Fibroblast of peridontal ligament (primary cell): Measurements from ENCODE around the gene RNU6-1.

Source experiments
- DNase-seq: peaks from one replicate; pipeline ENCODE4 v3.0.0-alpha.2; 2010; ENCODE audit errors: extremely low read depth

Gene RNU6-1

DNA sequence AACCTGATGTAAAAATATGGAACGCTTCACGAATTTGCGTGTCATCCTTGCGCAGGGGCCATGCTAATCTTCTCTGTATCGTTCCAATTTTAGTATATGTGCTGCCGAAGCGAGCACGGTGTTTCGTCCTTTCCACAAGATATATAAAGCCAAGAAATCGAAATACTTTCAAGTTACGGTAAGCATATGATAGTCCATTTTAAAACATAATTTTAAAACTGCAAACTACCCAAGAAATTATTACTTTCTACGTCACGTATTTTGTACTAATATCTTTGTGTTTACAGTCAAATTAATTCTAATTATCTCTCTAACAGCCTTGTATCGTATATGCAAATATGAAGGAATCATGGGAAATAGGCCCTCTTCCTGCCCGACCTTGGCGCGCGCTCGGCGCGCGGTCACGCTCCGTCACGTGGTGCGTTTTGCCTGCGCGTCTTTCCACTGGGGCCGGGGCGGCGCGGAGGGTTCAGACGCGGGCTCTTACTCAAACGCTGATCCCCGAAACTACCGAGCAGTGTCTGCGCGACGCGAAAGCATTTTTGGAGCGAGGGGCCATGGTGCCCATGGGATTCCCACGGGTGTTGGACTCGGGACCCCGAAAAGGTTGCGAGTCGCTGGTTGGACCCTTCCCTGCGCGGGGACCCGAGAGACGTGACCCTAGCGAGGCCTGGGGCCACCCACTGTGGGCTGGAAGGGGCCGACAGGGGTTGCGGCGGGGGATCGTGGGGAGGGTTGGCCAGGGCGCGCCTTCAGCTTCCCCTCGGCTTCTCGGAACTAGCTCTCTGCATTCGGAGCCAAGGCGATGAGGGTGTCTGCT, at the start of gene RNU6-1:
TSS of gene RNU6-1 (minus strand) at position 117 of the 820 bp plus-strand sequence.
- DNase-seq: peak; percentile 93

DNA sequence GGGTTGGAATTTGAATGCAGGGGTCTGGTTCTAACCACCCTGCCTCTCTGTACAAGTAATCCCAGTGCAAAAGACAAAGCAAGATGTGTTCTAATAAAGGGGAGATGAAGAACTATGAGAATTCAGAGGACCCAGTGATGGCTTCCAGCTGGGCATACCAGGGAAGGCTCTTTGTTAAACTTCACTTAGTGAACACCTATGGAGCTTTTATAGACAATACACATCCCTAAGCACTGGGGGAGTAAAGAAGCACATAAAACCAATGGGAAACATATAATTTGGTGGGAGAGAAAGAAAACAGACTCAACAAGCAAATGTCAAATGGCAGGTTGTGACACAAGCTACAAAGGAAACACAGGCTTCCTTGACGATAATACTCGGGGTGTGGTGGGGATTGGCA, 47.9 kb upstream of the RNU6-1 start:
- DNase-seq: no peak

DNA sequence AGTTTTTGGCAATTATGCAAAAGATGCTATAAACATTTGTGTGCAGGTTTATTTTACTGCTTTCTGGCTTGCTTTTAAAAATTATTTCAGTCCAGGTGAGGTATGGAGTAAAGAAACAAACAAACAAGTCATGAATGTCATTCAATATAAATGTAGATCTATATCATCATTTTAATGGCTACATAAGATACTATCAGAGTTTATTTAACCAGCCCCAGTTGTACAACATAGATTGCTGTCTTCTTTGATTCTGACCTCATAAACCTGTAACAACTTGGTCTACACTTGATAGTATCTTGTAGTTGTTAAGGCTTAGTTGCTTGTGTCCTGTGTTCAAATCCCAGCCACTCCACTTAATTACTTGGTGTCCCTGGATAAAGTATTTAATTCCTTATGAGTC, 46.0 kb upstream of the RNU6-1 start:
- DNase-seq: no peak

DNA sequence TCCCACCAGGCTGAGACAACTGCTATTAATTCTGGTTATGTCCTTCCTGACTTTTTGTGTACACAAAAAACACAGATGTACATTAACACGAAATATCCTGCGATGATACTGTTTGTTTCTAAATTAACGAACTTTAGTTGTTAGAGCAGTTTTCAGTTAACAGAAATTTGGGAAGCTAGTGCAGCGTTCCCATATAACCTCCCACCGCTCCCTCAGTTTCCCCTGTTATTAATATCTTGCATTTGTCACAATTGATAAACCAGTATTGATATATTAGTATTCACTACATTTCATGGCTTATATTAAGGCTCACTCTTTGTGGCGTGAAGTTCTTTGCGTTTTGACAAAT, 45.3 kb upstream of the RNU6-1 start:
- no peak for DNase-seq

DNA sequence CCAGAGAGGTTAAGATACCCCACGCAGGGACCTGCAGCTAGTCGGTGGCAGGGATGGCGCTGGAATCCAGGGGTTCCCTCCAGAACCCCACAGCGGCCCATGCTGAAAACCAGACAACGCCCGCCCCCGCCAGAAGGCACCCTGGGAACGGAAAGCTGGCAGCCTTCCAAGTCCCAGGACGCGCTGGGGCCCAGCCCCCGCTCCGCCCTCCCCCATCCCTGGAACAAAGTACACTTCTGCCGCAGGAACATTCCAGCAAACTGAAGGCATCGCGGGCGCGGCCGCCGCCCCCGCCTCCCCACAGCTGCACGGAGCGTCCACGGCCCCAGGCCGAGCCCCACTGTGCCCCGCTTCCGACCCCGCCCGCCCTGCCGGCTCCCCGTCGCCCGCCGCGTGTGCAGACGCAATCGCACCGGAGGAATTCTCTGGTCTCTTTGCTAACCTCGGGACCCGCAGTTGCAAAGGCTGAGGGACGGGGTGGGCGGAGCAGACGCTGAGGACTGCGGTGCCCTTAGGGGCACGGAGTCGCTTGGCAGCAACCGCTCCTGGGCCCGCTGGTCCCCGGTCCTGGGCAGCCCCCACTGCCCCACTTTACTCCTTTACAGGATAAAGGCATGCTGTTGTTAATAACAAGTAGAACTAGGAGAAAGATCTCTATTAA, 44.8 kb upstream of the RNU6-1 start:
- DNase-seq: peak; percentile 20

DNA sequence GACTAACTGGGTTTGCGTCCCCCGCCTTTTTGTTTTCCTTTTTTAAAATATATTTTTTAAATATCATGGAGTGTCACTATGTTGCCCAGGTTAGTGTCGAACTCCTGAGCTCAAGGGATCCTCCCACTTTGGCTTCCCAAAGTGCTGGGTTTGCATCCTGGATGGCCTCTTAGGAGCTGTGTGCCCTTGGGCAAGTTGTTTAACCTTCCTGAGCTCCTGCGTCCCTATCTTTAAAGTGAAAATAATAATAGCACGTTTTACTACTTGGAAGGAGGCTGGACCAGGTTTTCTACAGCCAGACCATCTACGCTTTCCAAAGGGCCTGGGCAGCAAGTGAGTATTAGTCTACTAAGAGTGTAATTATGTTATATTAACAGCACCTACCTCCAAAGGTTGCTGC, 44.2 kb upstream of the RNU6-1 start:
- no peak for DNase-seq

DNA sequence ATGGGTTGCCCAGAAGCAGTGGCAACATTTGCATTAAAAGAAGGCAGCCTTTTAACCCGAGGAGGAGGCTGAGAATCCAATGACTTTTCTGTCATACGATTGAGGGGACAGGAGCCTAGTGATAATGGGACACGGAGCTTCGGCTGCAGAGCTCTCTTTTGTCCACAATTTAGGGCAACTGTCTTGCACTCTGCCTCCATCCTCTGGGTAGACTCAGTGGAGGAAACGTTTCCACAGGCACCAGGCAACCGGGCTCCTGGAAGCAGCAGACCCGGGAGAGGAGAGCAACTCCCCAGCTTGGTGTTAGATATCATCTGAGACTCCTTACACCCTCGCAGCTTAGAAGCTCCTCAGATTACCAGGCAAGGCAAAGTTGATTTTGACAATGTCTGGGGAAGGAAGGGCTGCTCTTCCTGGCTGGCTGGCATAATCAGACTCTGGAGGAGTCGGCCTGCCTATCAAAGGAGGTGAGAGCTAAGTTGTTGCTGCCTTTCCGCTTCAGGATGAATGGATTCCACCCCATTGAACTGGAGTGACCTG, 43.5 kb upstream of the RNU6-1 start:
- DNase-seq: no peak

DNA sequence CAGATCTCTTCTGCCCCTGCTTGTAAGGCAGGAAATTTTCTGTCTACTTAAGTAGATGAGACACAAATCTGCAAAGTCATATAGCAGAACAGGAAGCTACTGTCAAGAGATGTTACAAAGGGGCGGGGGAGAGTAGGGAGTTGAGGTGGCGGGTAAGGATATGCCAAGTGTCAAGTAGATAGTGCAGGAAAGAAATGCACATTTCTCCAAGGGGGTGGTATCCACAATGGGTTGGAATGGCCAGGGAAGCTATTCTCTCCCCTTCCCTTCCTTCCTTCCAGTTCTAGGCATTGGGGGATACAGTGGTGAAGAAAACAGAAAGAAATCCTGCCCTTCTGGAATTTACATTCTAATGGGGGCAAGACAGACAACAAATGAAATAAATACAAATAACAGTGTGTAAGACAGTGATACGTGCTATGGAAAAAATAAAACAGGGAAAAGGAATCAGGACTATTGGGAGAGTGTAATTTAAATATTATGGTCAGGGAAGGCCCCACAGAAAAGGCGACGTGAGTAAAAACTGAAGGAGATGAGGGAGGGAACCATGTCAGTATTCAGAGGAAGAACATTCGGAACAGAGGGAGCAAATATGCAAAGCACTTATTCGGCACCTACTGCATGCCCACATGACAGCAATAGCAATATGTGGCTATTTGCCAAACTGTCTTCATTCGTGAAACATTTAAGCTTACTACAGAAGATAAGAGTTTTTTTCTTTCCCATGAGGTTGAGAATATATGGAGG, 42.8 kb upstream of the RNU6-1 start:
- no peak for DNase-seq

DNA sequence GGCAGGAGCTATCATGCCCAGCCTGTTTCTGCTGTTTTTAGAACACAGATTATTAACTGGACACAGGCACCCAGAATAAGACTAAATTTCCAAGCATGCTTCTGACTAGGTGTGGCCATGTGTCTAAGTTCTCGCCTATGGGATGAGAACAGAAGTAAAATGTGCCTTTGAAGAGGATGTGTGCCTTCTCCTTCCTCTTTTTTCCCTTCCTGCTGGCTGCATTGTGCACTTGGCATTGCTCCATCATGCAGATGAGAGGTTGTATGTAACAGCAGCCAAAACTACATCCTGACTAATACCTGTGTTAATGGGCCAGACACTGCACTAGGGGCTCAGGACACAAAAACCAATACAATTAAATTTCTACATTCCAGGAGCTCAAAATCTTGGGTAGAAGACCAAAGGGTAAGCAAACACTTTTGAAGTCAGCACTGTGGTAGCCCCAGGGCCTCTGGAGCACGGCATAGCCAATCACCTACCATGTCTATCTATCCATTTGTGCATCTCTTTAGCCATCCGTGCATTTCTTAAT, 40.9 kb upstream of the RNU6-1 start:
- DNase-seq: no peak

DNA sequence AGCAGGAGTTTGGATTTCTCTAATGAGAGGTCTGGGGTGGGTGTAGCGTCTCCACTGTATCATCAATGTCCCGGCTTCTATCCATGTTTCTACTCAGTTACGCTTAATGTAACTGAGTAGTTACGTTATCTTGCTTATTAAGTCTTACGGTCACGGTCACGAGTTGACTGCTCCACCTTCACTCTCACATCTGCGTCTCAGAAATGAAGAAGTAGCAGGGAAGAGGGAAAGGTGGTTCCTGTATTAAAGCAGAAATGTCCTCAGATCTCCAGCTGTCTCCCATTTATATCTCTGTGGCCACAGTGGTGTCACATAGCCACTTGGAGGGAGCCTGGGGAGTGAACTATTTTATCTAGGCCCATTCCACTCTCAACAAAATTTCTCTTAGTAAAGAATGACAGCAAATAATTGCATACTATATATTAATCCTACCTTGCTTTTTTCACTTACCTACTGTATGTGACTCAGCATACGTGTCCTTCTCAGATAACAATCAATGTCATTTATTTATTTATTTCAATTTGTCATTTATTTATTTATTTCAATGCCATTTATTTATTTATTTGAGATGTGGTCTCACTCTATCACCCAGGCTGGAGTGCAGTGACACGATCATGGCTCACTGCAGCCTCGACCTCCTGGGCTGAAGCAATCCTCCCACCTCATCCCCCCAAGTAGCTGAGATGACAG, 39.7 kb upstream of the RNU6-1 start:
- no peak for DNase-seq

DNA sequence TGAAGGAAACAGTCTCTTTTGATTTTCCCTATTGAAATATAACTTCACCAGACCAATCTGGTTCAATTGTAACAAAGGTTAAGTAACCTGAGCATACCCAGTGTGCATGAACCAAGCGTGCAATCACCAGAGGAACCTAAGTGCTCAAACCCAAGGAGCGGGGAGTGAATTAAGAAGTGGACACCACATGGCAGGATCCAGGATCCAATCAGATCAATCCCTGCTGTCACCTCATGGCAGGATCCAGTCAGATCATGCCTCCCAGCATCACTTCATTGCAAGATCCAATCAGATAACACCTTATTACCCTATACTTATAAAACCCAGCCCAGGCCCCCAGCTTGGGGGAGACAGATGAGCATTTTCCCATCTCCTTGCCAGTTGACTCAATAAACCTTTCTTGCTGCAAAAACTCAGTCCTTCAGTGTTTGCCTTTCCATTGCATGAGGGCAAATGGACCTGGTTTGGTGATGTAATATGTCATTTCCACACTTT, 38.9 kb upstream of the RNU6-1 start:
- no peak for DNase-seq

DNA sequence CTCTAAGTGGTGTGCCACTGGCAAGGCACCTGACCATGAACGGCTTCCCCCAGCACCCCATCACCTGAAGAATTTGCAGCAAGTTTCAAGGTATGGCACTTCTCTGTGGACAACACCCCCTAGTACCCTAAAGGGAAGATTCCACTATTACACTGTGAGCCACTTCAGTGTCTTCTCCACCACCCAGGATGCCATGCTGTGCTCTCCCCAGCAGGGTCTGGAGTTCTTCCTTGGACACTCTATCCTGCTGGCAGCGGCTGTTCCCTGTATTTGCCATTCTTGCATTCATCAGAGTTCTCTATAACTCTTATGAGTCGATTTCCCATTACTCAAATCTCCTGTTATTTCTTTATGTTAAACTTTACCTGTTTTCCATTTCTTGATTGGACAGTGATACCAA, 33.9 kb upstream of the RNU6-1 start:
- DNase-seq: no peak

DNA sequence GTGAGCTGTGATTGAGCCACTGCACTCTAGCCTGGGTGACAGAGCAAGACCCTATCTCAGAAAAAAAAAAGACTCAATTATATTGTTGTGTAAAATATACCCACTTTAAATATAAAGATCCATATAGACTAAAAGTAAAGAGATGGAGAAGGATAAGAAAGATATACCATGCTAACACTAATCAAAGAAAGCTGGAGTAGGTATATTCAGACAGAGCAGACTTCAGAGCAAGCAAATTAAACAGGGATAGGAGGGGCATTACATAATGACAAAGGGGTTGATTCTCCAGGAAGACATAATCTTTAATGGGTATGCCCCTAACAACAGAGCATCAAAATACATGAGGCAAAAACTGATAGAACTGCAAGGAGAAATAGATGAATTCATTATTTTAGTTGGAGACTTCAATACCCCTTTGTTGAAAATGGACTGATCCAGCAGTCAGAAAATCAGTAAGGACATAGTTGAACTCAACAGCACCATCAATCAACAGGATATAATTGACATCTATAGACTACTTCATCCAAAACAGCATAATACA, 31.1 kb upstream of the RNU6-1 start:
- no peak for DNase-seq

DNA sequence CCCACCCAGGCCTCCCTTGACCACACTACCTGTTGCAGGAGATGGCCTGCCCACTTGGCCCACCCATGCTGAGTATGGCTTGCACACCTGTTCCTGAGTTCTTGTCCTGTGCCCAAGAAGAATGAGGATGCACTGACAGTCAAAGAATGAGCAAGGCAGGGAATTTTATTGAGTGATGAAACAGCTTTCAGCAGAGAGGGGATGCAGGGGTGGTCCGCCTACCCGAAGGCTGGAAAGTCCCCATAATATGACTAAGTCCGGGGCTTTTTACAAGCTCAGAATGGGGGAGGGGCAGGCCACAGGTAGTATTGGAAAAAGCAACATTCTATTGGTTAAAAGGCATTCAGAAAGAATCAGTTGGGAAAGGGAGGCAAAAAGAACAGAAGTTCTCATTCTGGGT, 29.9 kb upstream of the RNU6-1 start:
- DNase-seq: no peak

DNA sequence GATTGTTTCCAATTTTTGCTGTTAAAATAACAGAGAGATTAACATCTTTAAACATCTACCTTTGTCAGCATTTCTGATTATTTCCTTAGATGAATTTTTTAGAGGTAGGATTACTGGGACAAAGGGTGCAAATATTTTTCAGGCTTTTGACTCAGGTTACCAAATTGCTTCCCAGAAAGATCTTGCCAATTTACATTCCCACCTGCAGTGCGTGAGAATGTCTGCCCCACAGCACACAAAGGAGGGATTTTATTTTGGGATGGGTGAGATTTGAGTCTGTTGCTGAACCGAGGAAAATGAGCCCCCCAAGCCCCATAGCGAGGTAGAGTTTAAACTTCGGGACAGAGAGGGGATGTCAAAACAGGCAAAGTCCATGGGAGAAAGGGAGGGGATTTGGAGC, 25.9 kb upstream of the RNU6-1 start:
- DNase-seq: no peak

DNA sequence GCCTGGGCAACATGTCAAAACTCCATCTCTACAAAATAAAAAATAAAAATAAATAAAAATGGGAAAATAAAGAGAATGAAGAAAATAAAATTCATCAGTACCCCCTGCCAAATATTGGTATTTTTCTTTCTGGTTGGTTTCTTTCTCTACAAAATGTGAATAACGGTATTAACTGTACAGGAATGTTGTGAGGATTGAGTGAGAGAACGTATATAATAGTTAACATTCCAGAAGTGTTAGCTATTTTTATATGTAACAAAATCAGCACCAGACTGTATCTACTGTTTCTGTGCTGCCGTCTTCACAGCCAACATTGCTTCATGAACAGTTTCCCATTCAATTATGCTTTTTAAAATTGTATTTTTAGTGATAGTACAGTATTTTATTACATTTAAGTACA, 25.5 kb upstream of the RNU6-1 start:
- peak; percentile 17 for DNase-seq

DNA sequence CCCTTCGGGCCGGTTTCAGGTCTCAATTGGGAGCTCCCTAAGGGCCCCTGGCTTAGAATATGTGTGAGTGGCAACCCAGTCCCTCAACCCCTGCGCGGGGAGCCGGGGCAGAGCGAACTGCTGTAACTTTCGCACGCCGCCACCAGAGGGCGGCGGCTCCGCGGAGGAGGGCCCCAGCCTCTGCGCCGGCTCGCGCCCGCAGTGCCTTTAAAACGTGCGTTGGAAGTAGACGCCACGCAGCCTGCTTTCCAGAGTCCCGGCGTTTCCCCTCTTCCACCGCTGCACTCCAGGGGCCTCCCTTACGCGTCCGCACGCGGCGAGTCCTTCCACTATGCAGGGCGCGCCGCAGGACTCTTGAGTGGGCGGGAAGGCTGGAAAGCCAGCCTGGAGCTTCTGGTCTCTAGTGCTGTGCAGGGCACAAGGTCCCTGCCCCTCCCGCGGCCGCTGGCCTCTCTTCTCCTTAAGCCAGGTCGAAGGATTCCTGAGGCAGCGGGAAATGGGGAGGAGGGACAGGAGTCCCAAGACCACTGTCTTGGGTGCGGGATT, 23.7 kb upstream of the RNU6-1 start:
- DNase-seq: peak; percentile 65

DNA sequence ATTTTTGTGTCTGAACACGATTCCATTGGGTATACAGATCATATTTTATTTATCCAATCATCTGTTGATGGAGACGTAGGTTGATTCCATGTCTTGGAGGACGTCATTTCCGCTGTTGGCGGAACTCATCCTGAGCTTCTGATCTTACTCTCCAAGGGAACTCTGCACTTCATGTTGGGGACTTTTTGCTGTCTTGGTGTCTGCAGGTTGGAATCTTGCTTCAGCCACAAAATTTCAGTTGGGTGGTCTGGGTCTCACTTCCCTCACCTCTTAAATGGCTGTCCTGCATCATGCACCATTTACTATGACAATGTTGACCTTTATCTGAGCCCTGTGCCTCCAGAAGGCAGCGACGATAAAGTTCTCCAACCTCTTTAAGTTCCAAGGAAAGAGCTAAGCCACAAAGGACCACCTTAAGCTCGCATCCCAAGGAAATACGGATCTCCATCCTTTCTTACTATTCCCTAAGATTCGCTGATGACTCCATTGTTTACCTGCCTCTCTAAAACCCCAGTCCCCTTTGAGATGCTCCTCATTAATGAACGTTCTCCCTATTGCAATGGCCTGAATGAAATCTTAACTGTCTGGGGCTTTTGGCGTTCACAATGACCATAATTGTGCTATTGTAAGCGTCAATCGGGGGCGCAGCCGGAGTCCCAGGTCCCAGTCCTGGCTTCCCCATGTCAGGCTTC, 23.1 kb upstream of the RNU6-1 start:
- DNase-seq: no peak

DNA sequence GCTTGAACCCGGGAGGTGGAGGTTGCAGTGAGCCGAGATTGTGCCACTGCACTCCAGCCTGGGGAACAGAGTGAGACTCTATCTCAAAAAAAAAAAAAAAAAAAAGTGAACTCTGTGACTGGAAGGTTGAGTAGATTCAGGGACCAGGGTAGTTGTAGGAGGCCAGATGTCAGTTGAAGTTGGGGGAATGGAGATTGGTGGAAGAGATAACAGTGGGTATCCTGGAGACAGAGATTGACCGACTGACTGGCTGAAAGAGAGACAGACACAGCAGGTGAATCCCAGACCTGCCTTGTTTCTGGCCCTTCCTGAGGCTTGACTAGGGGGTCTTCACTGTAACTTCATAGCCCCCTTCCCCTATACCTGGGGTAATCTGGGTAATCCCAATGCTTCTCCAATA, 22.1 kb upstream of the RNU6-1 start:
- DNase-seq: no peak

DNA sequence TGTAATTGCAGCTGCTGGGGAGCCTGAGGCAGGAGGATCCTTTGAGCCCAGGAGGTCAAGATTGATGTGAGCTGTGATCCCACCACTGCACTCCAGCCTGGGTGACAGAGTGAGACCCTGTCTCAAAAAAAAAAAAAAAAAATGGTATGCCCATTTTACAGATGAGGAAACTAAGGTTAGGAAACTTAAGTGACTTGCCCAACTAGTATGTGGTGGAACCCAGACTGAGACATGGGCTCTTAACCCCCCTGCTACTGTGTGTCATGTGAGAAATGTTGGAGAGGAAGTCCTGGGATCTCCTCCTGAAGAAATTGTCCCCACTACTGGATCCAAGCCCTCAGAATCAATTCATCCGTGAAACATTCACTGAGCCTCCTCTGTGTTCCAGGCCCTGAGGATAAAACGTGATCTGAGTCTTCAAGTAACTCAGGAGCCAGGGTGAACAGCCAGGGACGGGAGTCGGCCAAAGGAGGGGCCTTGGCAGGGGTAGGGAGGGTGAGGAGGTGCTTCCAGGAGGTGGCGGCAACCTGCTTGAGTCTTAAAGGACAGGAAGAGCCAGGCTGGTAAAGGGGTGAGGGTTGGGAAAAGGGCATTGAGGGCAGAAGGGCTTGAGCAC, 19.6 kb upstream of the RNU6-1 start:
- DNase-seq: no peak
